Measurements from ENCODE around the gene SLIT3. TPM values are rescaled to one million over a fixed set of nuclear protein-coding genes. Genes with fewer than 3 reads are reported as not detected.

Gene SLIT3
- total RNA-seq, 1 experiment from 2014 or later = 0.10 TPM

GRCh38 chr5:168770036-168770498 lies 530.9 kb downstream of the SLIT3 start:
- ChIA-PET RAD21 (ENCODE audit: low non-redundant PET in 1 of 2, low total read pairs in 2 of 2, uncharacterized antibody in 2 of 2, unreplicated experiment in 2 of 2) (no interaction called here), POLR2A (no interaction called here), CTCF (no interaction called here)
- Histone ChIP-seq H3K79me2 (ENCODE audit: insufficient read depth, low read length) (no peaks in the 10 kb centered on the region), H2AFZ (ENCODE audit: low read depth, low read length, poor library complexity, severe bottlenecking) (no peak overlapping the region), H3K9ac (ENCODE audit: low read length) (no peak overlapping the region), H3K9me3 (ENCODE audit: control insufficient read depth in 1 of 2, insufficient read depth in 1 of 2, low read depth in 1 of 2, low read length in 2 of 2) (no peaks in the 10 kb centered on the region), H3K4me3 (replicated peaks in 1 of 2; ENCODE audit: low read depth in 1 of 2, low read length in 2 of 2) (no peak overlapping the region), H3K4me2 (ENCODE audit: low read length) (no peak overlapping the region), H3K27ac (ENCODE audit: low read depth, low read length) (no peak overlapping the region), H3K9me2 (ENCODE audit: insufficient read depth) (no peaks in the 10 kb centered on the region), H4K20me1 (ENCODE audit: insufficient read depth) (no peaks in the 10 kb centered on the region), H3K36me3 (ENCODE audit: control insufficient read depth in 1 of 2, insufficient read depth in 2 of 2, low read length in 2 of 2) (no peaks in the 10 kb centered on the region), H3K4me1 (ENCODE audit: control insufficient read depth in 1 of 2, insufficient read depth in 2 of 2, low read length in 2 of 2) (no peaks in the 10 kb centered on the region), H3K27me3 (ENCODE audit: insufficient read depth, low read length) (peaks cover 68% of the 10 kb centered on the region)
- TF ChIP-seq POLR2A (IDR thresholded peaks at IDR 0.05; ENCODE audit: borderline replicate concordance, extremely low read depth, insufficient read depth, insufficient read length) (no peak), SRF (IDR thresholded peaks at IDR 0.05; ENCODE audit: low read depth) (no peak), ELF1 (IDR thresholded peaks at IDR 0.05; ENCODE audit: borderline replicate concordance, low read depth) (no peak), TCF7L2 (IDR thresholded peaks at IDR 0.05; ENCODE audit: borderline replicate concordance, extremely low read depth, insufficient read depth, insufficient read length) (no peak), CEBPB (IDR thresholded peaks at IDR 0.05; ENCODE audit: low read depth) (no peak), ZBTB33 (IDR thresholded peaks at IDR 0.05; ENCODE audit: extremely low read depth, insufficient replicate concordance, low read length) (no peak), ZFX (IDR thresholded peaks at IDR 0.05) (no peak), EGR1 (IDR thresholded peaks at IDR 0.05; ENCODE audit: low read depth) (no peak), ATF3 (IDR thresholded peaks at IDR 0.05) (no peak), MAX (IDR thresholded peaks at IDR 0.05) (no peak), SP1 (IDR thresholded peaks at IDR 0.05; ENCODE audit: low read depth) (no peak), FOSL1 (IDR thresholded peaks at IDR 0.05; ENCODE audit: low read depth) (no peak), EZH2 (IDR thresholded peaks at IDR 0.05) (no peak), RAD21 (IDR thresholded peaks at IDR 0.05; ENCODE audit: low read depth) (no peak)
- TF ChIP-seq, protein P1, sequence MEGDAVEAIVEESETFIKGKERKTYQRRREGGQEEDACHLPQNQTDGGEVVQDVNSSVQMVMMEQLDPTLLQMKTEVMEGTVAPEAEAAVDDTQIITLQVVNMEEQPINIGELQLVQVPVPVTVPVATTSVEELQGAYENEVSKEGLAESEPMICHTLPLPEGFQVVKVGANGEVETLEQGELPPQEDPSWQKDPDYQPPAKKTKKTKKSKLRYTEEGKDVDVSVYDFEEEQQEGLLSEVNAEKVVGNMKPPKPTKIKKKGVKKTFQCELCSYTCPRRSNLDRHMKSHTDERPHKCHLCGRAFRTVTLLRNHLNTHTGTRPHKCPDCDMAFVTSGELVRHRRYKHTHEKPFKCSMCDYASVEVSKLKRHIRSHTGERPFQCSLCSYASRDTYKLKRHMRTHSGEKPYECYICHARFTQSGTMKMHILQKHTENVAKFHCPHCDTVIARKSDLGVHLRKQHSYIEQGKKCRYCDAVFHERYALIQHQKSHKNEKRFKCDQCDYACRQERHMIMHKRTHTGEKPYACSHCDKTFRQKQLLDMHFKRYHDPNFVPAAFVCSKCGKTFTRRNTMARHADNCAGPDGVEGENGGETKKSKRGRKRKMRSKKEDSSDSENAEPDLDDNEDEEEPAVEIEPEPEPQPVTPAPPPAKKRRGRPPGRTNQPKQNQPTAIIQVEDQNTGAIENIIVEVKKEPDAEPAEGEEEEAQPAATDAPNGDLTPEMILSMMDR (IDR thresholded peaks at IDR 0.05 in 2 of 3, conservative IDR thresholded peaks at IDR 0.05 in 1 of 3; ENCODE audit: borderline replicate concordance in 1 of 3, insufficient read depth in 1 of 3, low read depth in 2 of 3, low read length in 2 of 3) = no peak
- ATAC-seq = no peak
- no TSS peak for BruUV-seq (replicated peaks)
- intact Hi-C loops (cut with micrococcal nuclease) = no loop called here
- DNase-seq (ENCODE audit: low read depth, low spot score) = no peak

Data from HCT116 (cell line).